Activated naive CD4-positive, alpha-beta T cell treated with anti-CD3 and anti-CD28 coated beads, Interleukin-2, amount 50 U/mL, for 72 hours (primary cell): ENCODE data around the gene SPEN. TPM values are rescaled to one million over a fixed set of nuclear protein-coding genes. Genes with fewer than 3 reads are reported as not detected.

Experiments
- ATAC-seq, 2 donors: fragments of 150-1000 bp; cut with Tn5 transposase; 2 replicates each; pipeline ENCODE4 v1.10.0; 2021; ENCODE audit warnings: mild to moderate bottlenecking in 2 of 2, moderate library complexity in 2 of 2
- DNase-seq, 2 donors: peaks; one replicate each; pipeline ENCODE4 v3.0.0; 2021 to 2022; ENCODE audit warnings: low spot score in 2 of 2
- H3K27ac Mint-ChIP-seq, 2 donors: one replicate each; pipeline ENCODE4 v1.8.0; 2022; ENCODE audit warnings: mild to moderate bottlenecking in 2 of 2, mixed read lengths in 2 of 2
- H3K36me3 Mint-ChIP-seq, 2 donors: one replicate each; pipeline ENCODE4 v1.8.0; 2022; ENCODE audit warnings: mixed read lengths in 2 of 2
- H3K9me3 Mint-ChIP-seq, 2 donors: one replicate each; pipeline ENCODE4 v1.8.0; 2022; ENCODE audit warnings: mixed read lengths in 2 of 2
- total RNA-seq, 2 donors: library from RNA; stranded (reverse); gene quantifications; one replicate each; pipeline ENCODE4 v1.2.3, GENCODE V29; 2022

SPEN gene
- total RNA-seq, 2 donors from 2014 or later, result 52.1 to 63.4 TPM

DNA sequence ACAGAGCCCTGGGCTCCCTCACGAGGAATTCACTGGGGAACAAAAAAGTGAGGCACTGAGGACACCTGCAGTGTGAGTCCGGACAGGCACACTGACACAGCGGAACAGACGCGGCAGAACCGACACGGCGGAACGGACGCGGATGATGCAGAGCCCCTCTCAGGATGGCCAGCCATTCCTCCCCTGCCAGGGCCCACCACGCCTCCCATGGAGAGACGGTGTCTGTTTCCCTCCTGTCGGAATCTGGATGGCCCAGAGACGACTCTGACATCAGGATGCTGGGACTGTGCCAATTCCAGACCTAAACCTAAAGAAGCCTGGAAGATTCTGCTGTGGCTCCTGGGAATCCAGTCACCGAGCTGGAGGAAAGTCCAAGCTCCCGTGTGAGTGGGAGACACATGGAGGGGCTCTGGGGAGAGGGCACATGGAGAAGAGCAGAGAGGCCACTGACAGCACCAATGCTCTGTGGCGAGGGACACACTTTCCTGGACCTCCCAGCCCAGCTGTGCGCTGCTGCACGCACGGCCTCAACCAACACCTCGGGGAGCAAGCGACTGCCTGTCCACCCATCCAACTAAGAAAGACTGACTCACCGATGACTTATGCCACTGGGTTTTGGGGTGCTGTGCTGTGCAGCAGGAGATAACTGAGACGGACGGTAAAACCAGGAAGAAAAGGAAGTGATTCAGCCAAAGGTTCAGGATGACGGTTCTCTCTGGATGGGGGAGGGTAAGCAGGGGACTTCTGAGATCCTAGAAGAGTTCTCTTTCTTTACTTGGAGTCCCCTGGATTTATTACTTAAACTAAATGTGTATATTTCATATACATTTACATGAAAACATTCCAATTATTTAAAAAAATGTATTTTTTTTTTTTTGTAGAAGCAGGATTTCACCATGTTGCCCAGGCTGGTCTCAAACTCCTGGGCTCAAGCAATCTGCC, 105.1 kb downstream of the SPEN start:
- peak; percentile 63 to 77 for ATAC-seq
- Mint-ChIP-seq H3K27ac (peak overlapping the region; percentile 89 to 99), H3K9me3 (no peaks in the 10 kb centered on the region), H3K36me3 (peaks cover 11 to 34% of the 10 kb centered on the region in 2 donors)
- peak in 1 of 2 donors; percentile 83 for DNase-seq

GRCh38 chr1:15953294-15953771, 105.8 kb downstream of the SPEN start:
- DNase-seq (no peak), ATAC-seq (no peak)
- Mint-ChIP-seq H3K9me3 (no peaks in the 10 kb centered on the region), H3K27ac (peak overlapping the region; percentile 79 to 89), H3K36me3 (peaks cover 4 to 28% of the 10 kb centered on the region in 2 donors)

- Mint-ChIP-seq H3K27ac (peak overlapping the region in 1 of 2 donors; percentile 79), H3K36me3 (peaks cover 4 to 28% of the 10 kb centered on the region in 2 donors), H3K9me3 (no peaks in the 10 kb centered on the region)
- no peak for DNase-seq
- no peak for ATAC-seq
Observed at GRCh38 chr1:15953791-15954241, 106.3 kb downstream of the SPEN start.

- Mint-ChIP-seq H3K27ac (no peak overlapping the region), H3K9me3 (no peaks in the 10 kb centered on the region), H3K36me3 (peaks cover 4 to 28% of the 10 kb centered on the region in 2 donors)
- no peak for DNase-seq
- ATAC-seq, result no peak
Observed at GRCh38 chr1:15954316-15954715, 106.8 kb downstream of the SPEN start.

DNA sequence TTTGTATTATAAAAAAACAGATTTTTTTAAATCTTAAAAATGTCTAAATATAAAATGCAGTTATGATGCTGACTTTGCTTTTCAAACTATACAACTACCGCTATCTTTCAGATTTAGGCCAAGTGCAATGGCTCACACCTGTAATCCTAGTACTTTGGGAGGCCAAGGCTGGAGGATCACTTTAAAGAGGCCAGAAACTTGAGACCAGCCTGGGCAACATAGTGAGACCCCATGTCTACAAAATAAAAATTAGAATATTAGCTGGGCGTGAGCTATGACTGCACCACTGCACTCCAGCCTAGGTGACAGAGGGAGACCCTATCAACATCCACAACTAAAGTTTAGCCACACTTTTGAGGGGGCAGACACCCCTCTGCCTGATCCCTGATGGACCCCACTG, 108.0 kb downstream of the SPEN start:
- H3K36me3 Mint-ChIP-seq, result peaks cover 4 to 28% of the 10 kb centered on the region in 2 donors
- peak overlapping the region; percentile 73 to 81 for H3K27ac Mint-ChIP-seq
- ATAC-seq (no peak), DNase-seq (no peak)
- no peaks in the 10 kb centered on the region for H3K9me3 Mint-ChIP-seq

DNA sequence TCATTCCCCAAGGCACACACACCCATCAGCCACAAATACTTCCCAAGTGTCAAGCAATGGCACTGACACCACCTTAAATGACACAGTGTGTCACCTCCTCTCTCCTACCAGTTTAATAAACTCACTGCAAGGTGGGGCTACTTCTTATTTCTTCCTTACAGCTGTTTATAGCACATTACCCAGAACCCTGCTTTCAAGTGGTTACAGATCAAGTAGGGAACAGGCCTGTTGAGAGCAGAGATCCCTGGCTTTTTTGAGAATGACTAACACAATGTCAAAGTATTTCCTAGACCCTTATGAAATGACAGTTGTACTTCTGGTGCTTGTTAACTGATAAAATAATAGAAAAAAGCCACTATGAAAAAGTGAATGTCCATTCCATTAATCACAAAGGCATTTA, 108.6 kb downstream of the SPEN start:
- Mint-ChIP-seq H3K9me3 (no peaks in the 10 kb centered on the region), H3K27ac (peak overlapping the region; percentile 73 to 81), H3K36me3 (peaks cover 4 to 28% of the 10 kb centered on the region in 2 donors)
- DNase-seq, result no peak
- peak; percentile 36 to 53 for ATAC-seq

DNA sequence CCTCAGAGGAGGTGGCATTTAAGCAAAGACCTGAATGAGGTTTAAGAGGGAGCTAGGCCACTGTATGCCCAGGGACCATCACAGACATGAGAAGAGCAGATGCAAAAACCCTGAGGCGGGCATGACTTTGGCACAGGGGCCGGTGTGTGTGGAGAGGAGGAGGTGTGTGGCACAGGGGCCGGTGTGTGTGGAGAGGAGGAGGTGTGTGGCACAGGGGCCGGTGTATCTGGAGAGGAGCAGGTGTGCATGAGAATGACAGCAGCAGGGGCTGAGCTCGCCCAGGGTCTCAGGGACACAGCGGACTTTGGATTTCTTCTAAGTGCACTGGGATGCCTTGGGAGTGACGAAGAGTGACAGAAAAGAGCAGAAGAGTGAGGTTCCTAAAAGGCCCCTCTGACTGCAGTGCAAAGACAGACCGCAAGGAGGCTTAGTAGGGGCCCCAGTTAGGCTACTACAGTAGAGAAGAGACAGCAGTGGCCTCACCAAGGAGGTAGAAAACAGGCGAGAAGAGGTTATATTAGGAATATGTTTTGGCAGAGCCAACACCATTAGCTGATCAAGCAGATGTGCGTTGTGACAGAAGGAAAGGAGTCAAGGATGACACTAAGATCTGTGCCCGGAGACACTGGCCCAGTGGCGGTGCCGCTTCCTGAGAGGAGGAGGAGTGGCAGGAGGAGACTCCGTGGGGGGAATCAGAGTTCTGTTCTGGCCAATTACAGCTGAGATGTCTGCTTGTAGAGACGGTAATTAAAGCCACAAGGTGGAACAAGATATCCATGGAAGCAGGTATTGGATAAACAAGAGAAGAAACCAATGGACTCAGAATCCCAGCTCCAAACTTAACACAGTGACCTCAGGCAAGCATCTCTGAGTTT, 110.0 kb downstream of the SPEN start:
- DNase-seq (no peak), ATAC-seq (no peak)
- Mint-ChIP-seq H3K9me3 (no peaks in the 10 kb centered on the region), H3K27ac (peak overlapping the region; percentile 46 to 85), H3K36me3 (peaks cover 8 to 28% of the 10 kb centered on the region in 2 donors)

DNA sequence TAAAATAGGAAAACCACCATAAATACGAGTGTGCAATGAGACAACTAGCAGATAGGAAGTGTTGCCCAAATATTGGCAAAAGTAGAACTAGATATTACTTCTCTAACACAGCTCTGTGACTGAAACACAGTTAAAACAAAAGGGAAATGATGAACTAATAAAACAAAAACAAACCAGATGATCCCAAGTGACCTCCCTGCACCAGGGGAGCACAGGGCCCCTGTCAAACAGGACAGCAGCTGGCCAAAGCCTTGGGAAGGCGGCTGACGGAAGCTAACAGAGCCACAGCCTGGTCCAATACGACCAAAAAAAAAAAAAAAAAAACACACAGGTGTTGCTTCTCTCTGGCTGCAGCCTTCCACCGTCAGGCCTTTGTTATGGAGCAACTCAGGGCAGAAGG, 110.6 kb downstream of the SPEN start:
- Mint-ChIP-seq H3K9me3 (no peaks in the 10 kb centered on the region), H3K36me3 (peaks cover 8 to 28% of the 10 kb centered on the region in 2 donors), H3K27ac (peak overlapping the region; percentile 46 to 61)
- ATAC-seq (no peak), DNase-seq (no peak)

- Mint-ChIP-seq H3K9me3 (no peaks in the 10 kb centered on the region), H3K36me3 (peaks cover 8 to 23% of the 10 kb centered on the region in 2 donors), H3K27ac (peak overlapping the region; percentile 46 to 81)
- DNase-seq (no peak), ATAC-seq (no peak)
Observed at GRCh38 chr1:15958793-15959192, 111.3 kb downstream of the SPEN start.

GRCh38 chr1:15959424-15959823, 111.9 kb downstream of the SPEN start:
- H3K36me3 Mint-ChIP-seq, result peaks cover 8 to 20% of the 10 kb centered on the region in 2 donors
- H3K9me3 Mint-ChIP-seq, result no peaks in the 10 kb centered on the region
- peak overlapping the region; percentile 46 to 81 for H3K27ac Mint-ChIP-seq
- ATAC-seq, result peak in 1 of 2 donors; percentile 5
- DNase-seq, result no peak

- Mint-ChIP-seq H3K27ac (peak overlapping the region; percentile 46 to 81), H3K36me3 (peaks cover 8 to 19% of the 10 kb centered on the region in 2 donors), H3K9me3 (no peaks in the 10 kb centered on the region)
- peak; percentile 34 to 68 for ATAC-seq
- DNase-seq, result no peak
Observed at GRCh38 chr1:15959827-15960446, 112.4 kb downstream of the SPEN start.

GRCh38 chr1:15960808-15961207, 113.3 kb downstream of the SPEN start:
- DNase-seq (no peak), ATAC-seq (no peak)
- H3K36me3 Mint-ChIP-seq, result peaks cover 8 to 12% of the 10 kb centered on the region in 2 donors
- no peak overlapping the region for H3K27ac Mint-ChIP-seq
- H3K9me3 Mint-ChIP-seq, result no peaks in the 10 kb centered on the region

- DNase-seq (no peak), ATAC-seq (no peak)
- no peaks in the 10 kb centered on the region for H3K9me3 Mint-ChIP-seq
- peak overlapping the region in 1 of 2 donors; percentile 83 for H3K27ac Mint-ChIP-seq
- H3K36me3 Mint-ChIP-seq, result peaks cover 6% of the 10 kb centered on the region in 2 donors
Observed at GRCh38 chr1:15961492-15961891, 114.0 kb downstream of the SPEN start.

DNA sequence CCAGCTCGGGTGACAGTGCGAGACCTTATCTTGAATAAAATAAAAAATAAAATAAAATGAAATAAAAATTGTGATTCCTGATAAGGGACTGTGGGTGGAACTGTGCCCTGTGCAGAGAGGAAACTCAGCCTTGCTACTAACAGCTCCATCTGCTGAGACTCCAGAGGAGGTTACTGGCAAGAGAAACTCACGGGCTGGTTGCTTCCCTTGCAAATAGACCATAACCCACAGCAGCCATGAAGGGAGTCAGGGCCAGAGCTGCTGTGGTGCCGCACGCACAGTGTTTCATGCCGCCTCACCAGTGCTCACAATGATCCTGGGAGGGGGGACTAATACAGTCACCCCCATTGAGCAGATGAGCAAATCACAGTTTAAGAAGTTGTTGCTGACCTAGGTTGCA, 114.7 kb downstream of the SPEN start:
- H3K9me3 Mint-ChIP-seq, result no peaks in the 10 kb centered on the region
- H3K36me3 Mint-ChIP-seq, result peaks cover 4 to 10% of the 10 kb centered on the region in 2 donors
- DNase-seq, result no peak
- H3K27ac Mint-ChIP-seq, result no peak overlapping the region
- ATAC-seq, result no peak

GRCh38 chr1:15962671-15963362, 115.3 kb downstream of the SPEN start:
- ATAC-seq, result no peak
- no peak for DNase-seq
- Mint-ChIP-seq H3K9me3 (no peaks in the 10 kb centered on the region), H3K27ac (peak overlapping the region; percentile 99 to 100), H3K36me3 (peaks cover 7 to 16% of the 10 kb centered on the region in 2 donors)
